ENCODE measurements around the gene PRLR. TPM values are rescaled to one million over a fixed set of nuclear protein-coding genes. Genes with fewer than 3 reads are reported as not detected.
A peak's percentile ranks its signal among the peaks of the same experiment; 100 is the strongest.

PRLR gene
- total RNA-seq, 2 donors from 2014 or later, result not detected

DNA sequence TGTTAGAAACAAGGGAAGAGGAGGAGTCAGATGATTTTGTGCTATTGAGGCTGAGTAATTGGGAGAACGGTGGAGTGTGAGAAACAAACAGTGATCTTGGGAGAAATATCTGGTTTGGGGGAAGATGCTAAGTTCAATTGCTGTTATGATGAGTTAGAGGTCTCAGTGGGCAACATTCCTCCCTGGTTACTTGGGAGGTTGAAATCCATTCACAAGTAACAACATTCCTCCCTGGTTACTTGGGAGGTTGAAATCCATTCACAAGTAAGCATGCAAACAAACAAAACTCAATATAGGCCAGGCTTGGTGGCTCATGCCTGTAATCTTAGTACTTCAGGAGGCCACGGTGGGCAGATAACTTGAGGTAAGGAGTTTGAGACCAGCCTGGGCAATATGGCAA, 221.3 kb downstream of the PRLR start:
- H3K27me3 Mint-ChIP-seq, result peaks cover 54% of the 10 kb centered on the region
- peaks cover 2% of the 10 kb centered on the region for H3K36me3 Mint-ChIP-seq (ENCODE audit: low read depth)
- no peaks in the 10 kb centered on the region for H3K9me3 ChIP-seq (ENCODE audit: control insufficient read depth, low read length, poor library complexity, severe bottlenecking)
- DNase-seq, result no peak
- no peak for ATAC-seq
- H3K4me3 Mint-ChIP-seq, result no peak overlapping the region
- peaks cover 2% of the 10 kb centered on the region for H3K4me1 Mint-ChIP-seq
- no peak overlapping the region for H3K27ac Mint-ChIP-seq

DNA sequence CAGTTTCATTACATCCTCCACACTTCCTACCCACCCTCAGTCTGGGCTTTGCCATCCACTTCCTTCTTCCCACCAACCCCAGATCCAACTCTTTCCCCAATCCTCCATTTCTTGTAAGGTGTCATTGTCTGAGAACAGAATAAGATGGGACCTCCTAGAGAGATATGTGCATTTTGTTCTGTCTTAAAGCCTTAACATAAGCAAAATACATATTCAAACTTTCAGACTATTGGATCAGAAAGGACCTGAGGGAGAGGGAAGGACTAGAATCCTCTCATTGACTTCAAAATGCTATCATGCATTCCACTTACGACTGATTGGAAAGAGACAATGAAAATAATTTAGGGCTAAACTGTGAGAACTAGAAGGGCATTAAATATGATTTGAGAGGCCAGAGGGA, 225.5 kb downstream of the PRLR start:
- Mint-ChIP-seq H3K27ac (no peak overlapping the region), H3K4me1 (peaks cover 6% of the 10 kb centered on the region), H3K27me3 (peaks cover 66% of the 10 kb centered on the region), H3K4me3 (no peak overlapping the region), H3K36me3 (ENCODE audit: low read depth) (peaks cover 2% of the 10 kb centered on the region)
- DNase-seq (no peak), ATAC-seq (no peak)
- no peaks in the 10 kb centered on the region for H3K9me3 ChIP-seq (ENCODE audit: control insufficient read depth, low read length, poor library complexity, severe bottlenecking)

DNA sequence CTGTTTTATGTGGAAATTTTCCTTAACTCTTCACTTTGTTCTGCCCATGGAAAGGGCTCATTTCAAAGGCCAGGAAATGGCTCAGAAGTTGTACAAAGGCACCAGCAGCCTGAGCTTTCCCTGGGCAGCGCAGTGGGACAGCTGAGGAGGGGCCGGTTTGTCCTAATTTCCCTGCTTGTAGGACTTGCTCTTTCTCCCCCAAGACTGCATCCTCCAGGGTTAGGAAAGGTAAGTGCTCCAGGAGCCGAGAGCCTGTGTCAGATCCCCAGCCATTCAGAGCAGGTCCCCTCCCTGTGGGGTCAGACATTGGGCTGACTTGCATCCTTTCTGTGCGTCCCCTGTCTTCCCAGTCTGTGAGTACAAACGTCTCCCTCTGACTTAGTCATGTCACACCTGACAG, 226.1 kb downstream of the PRLR start:
- ATAC-seq (no peak), DNase-seq (no peak)
- H3K27me3 Mint-ChIP-seq, result peaks cover 65% of the 10 kb centered on the region
- peaks cover 2% of the 10 kb centered on the region for H3K36me3 Mint-ChIP-seq (ENCODE audit: low read depth)
- no peak overlapping the region for H3K27ac Mint-ChIP-seq
- H3K4me1 Mint-ChIP-seq, result peaks cover 6% of the 10 kb centered on the region
- no peaks in the 10 kb centered on the region for H3K9me3 ChIP-seq (ENCODE audit: control insufficient read depth, low read length, poor library complexity, severe bottlenecking)
- no peak overlapping the region for H3K4me3 Mint-ChIP-seq

DNA sequence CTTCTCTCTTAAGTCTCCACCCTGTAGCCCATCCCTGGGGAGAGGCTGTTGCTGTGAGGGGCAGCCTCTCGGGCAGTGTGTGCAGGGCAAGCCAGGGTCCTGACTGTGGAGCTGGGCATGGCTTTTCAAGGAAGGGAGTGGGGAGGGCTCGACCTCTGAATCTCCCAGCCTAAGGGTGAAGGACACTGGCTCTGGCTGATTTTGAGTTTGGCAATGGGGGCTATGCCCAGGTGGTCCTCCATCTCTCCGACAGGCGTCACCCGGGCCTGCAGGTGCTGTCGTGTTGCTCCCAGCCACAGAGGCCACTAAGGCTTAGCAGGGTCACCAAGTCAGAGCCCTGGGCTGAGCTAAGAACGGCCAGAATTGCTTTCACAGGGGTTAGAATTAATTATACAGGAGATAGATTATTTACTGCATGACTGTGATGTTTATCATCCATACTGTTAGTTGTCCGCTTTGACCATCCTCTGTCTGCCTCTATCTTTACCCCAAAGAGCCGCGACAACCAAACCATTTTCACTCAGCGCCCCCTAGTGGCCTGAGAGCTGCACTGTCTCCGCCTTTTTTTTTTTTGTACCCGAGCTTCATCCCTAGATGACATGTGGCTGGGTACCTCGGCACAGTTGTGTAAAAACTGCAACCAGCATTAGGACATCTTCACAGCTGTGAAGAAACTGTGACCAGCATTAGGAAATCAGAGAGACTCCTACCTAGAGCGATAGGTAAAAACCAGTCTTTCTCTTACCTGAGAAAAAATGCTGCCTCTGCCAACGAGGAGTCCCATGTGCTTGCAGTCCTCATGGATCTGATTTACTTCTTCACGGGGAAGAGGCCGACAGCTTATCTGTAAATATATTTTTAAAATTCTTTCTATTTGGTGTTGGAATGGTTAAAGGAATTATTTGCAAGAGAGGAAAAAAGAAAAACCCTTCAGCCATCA, 227.0 kb downstream of the PRLR start:
- peaks cover 2% of the 10 kb centered on the region for H3K36me3 Mint-ChIP-seq (ENCODE audit: low read depth)
- no peaks in the 10 kb centered on the region for H3K9me3 ChIP-seq (ENCODE audit: control insufficient read depth, low read length, poor library complexity, severe bottlenecking)
- H3K4me3 Mint-ChIP-seq, result no peak overlapping the region
- H3K27ac Mint-ChIP-seq, result no peak overlapping the region
- ATAC-seq, result peak; percentile 52
- peaks cover 6% of the 10 kb centered on the region for H3K4me1 Mint-ChIP-seq
- peaks cover 58% of the 10 kb centered on the region for H3K27me3 Mint-ChIP-seq
- peak; percentile 10 to 43 (median 40) for DNase-seq

DNA sequence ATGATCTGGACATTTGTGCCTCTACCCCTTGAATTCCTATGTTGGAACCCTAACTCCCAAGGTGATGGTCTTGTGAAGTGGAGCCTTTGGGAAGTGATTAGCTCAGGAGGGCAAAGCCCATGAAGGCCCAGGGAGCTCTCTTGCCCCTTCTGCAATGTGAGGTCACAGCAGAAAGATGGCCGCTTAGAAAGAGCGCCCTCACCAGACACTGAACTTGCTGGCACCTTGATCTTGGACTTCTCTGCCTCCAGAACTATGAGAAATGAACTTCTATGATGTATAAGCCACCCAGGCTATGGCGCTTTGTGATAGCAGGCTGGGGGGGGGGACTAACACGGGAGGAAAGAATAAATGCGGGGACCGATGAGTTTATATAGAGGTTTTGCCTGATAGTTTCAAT, 227.8 kb downstream of the PRLR start:
- no peak for ATAC-seq
- Mint-ChIP-seq H3K27me3 (peaks cover 50% of the 10 kb centered on the region), H3K4me1 (peaks cover 6% of the 10 kb centered on the region), H3K36me3 (ENCODE audit: low read depth) (no peaks in the 10 kb centered on the region), H3K27ac (no peak overlapping the region), H3K4me3 (no peak overlapping the region)
- no peak for DNase-seq
- no peaks in the 10 kb centered on the region for H3K9me3 ChIP-seq (ENCODE audit: control insufficient read depth, low read length, poor library complexity, severe bottlenecking)

DNA sequence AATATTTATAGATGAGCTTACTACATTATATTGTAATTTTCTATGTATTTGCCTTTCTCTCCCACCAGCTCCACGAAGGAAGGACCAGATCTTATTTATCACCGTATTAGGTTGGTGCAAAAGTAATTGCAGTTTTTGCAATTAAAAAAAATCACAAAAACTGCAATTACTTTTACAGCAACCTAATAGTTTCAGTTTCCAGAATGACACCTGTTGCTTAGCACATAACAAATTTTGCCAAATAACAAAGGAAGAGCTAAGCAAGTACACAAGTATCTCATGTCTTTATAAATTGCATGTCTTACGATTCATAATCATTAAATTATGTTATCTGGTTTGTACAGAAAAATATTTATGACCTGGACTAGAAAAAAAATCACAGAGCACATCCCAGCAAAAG, 228.4 kb downstream of the PRLR start:
- DNase-seq (no peak), ATAC-seq (no peak)
- Mint-ChIP-seq H3K4me1 (peaks cover 6% of the 10 kb centered on the region), H3K27ac (no peak overlapping the region), H3K4me3 (peak overlapping the region; percentile 36), H3K27me3 (peaks cover 44% of the 10 kb centered on the region), H3K36me3 (ENCODE audit: low read depth) (no peaks in the 10 kb centered on the region)
- H3K9me3 ChIP-seq (ENCODE audit: control insufficient read depth, low read length, poor library complexity, severe bottlenecking), result no peaks in the 10 kb centered on the region

Other genes starting within 250 kb of the PRLR start
- not detected for gene AGXT2, start 182.5 kb downstream of the PRLR start, total RNA-seq

Data from T-helper 17 cell (primary cell).